ENCODE results near the gene RCSD1. TPM values are rescaled to one million over a fixed set of nuclear protein-coding genes. Genes with fewer than 3 reads are reported as not detected.

The RCSD1 gene
- total RNA-seq, 1 experiment from 2014 or later: 0.50 TPM

GRCh38 chr1:167601442-167602383 lies 28.3 kb upstream of the RCSD1 start:
- Mint-ChIP-seq H3K27me3 (ENCODE audit: low read depth) (no peaks in the 10 kb centered on the region), H3K4me1 (peaks cover 2% of the 10 kb centered on the region; the same call in 1 of the 2 replicates), H3K4me3 (no peak overlapping the region), H3K9me3 (peaks cover 25% of the 10 kb centered on the region), H3K36me3 (peaks cover 1% of the 10 kb centered on the region), H3K27ac (no peak overlapping the region)
- CTCF ChIA-PET: interaction anchor here (1.2 to 3.1 kb wide), 2 partner anchors 48 to 86 kb away, joined by 3 to 37 read pairs; partner anchors contain the start of gene CREG1
- ATAC-seq: no peak
- POLR2A ChIA-PET: interaction anchor here (1.0 kb wide), 1 partner anchor 85 kb away, joined by 3 read pairs; no protein-coding TSS in a partner anchor
- DNase-seq (ENCODE audit: low spot score): no peak
- no peak for TF ChIP-seq ZBTB43 (CRISPR knock-in tag; IDR thresholded peaks at IDR 0.05)
- TF ChIP-seq E2F5 (CRISPR knock-in tag; IDR thresholded peaks at IDR 0.05): no peak
- TF ChIP-seq ZNF232 (CRISPR knock-in tag; IDR thresholded peaks at IDR 0.05): no peak
- TF ChIP-seq ZNF121 (CRISPR knock-in tag; IDR thresholded peaks at IDR 0.05): no peak
- no peak for TF ChIP-seq HMGXB4 (CRISPR knock-in tag; IDR thresholded peaks at IDR 0.05)
- no peak for TF ChIP-seq AFF4 (CRISPR knock-in tag; IDR thresholded peaks at IDR 0.05; ENCODE audit: borderline replicate concordance)
- TF ChIP-seq NR2C2 (CRISPR knock-in tag; IDR thresholded peaks at IDR 0.05): no peak
- no peak for TF ChIP-seq HMGA2 (CRISPR knock-in tag; IDR thresholded peaks at IDR 0.05)
- no peak for TF ChIP-seq CREB1 (CRISPR knock-in tag; IDR thresholded peaks at IDR 0.05)

- ATAC-seq (no peak), DNase-seq (ENCODE audit: low spot score) (no peak)
- POLR2A ChIA-PET: no interaction called here
- Mint-ChIP-seq H3K4me1 (peaks cover 2% of the 10 kb centered on the region; the same call in 1 of the 2 replicates), H3K9me3 (peaks cover 26% of the 10 kb centered on the region), H3K4me3 (no peak overlapping the region), H3K36me3 (peaks cover 9% of the 10 kb centered on the region), H3K27me3 (ENCODE audit: low read depth) (no peaks in the 10 kb centered on the region), H3K27ac (no peak overlapping the region)
- CTCF ChIA-PET: interaction anchor here (1.5 to 3.1 kb wide), 2 partner anchors 84 to 85 kb away, joined by 4 to 37 read pairs; no protein-coding TSS in a partner anchor
- no peak for TF ChIP-seq USF2 (CRISPR knock-in tag; IDR thresholded peaks at IDR 0.05)
- no peak for TF ChIP-seq ETV6 (CRISPR knock-in tag; IDR thresholded peaks at IDR 0.05)
- TF ChIP-seq CBFB (CRISPR knock-in tag; IDR thresholded peaks at IDR 0.05; ENCODE audit: low read depth): no peak
- no peak for TF ChIP-seq ZNF281 (CRISPR knock-in tag; IDR thresholded peaks at IDR 0.05)
- TF ChIP-seq ZNF671 (CRISPR knock-in tag; IDR thresholded peaks at IDR 0.05): no peak
- no peak for TF ChIP-seq ELF4 (CRISPR knock-in tag; IDR thresholded peaks at IDR 0.05; ENCODE audit: low read depth)
Measured at GRCh38 chr1:167602840-167603239, 27.2 kb upstream of the RCSD1 start.

Data from WTC11 (cell line).